ENCODE results near the gene NSUN4.

- TF ChIP-seq CTCF (conservative IDR thresholded peaks at IDR 0.05), result no peak
- no peak for TF ChIP-seq EZH2 (IDR thresholded peaks at IDR 0.05; ENCODE audit: low read depth)
These were observed 3.9 kb downstream of the NSUN4 start for GRCh38 chr1:46344481-46344880.
